IMR-90 (cell line): ENCODE data around the gene LYPD6. TPM values are rescaled to one million over a fixed set of nuclear protein-coding genes. Genes with fewer than 3 reads are reported as not detected.

Experiments
- ATAC-seq: fragments of 200-7000 bp; cut with Tn5 transposase; 2 replicates; pipeline ENCODE4 v1.9.1; 2020; ENCODE audit warnings: low read depth, mild to moderate bottlenecking, moderate library complexity
- BruUV-seq: library from RNA; stranded (reverse); fragments of 400-500 nt; replicated peaks from 2 replicates; lab custom pipeline; 2021; lab: Mats Ljungman, UMichigan
- CTCF ChIA-PET: fragments of 300-600 bp; formaldehyde crosslinking; extraction: SDS; loops from one replicate; lab custom pipeline; 2021; ENCODE audit warnings: antibody characterized with exemption; lab: Yijun Ruan, JAX
- POLR2A ChIA-PET: fragments of 300-600 bp; sonication (Branson Sonifier 250); formaldehyde crosslinking; loops from one replicate; lab custom pipeline; 2022; ENCODE audit warnings: antibody characterized with exemption; ENCODE audit not compliant: unreplicated experiment; lab: Charles Lee
- DNase-seq: peaks from one replicate; pipeline ENCODE4 v3.0.0; 2013
- H2AFZ ChIP-seq: replicated peaks from 2 replicates; pipeline ENCODE3; 2013; ENCODE audit warnings: low read length, mild to moderate bottlenecking; ENCODE audit not compliant: poor library complexity
- H2AK5ac ChIP-seq: 2 replicates; pipeline ENCODE4 v1.6.1; 2013; ENCODE audit warnings: low read depth, low read length, inconsistent platforms
- H2AK9ac ChIP-seq: replicated peaks from 2 replicates; pipeline ENCODE3; 2013; ENCODE audit warnings: mild to moderate bottlenecking, low read depth, low read length, moderate library complexity; ENCODE audit not compliant: poor library complexity
- H2BK120ac ChIP-seq: 2 replicates; pipeline ENCODE4 v1.6.1; 2013; ENCODE audit warnings: low read depth, low read length, inconsistent platforms
- H2BK15ac ChIP-seq: 3 replicates; pipeline ENCODE4 v1.6.1; 2013; ENCODE audit warnings: low read depth, low read length, inconsistent platforms
- H2BK20ac ChIP-seq: 2 replicates; pipeline ENCODE4 v1.6.1; 2013; ENCODE audit warnings: low read depth, mild to moderate bottlenecking, inconsistent platforms, low read length, moderate library complexity
- H2BK5ac ChIP-seq: 2 replicates; pipeline ENCODE4 v1.6.1; 2013; ENCODE audit warnings: mild to moderate bottlenecking, low read depth, low read length, inconsistent platforms; ENCODE audit not compliant: poor library complexity, severe bottlenecking
- H3K14ac ChIP-seq: replicated peaks from 2 replicates; pipeline ENCODE4 v1.6.1; 2013; ENCODE audit warnings: low read depth, low read length, inconsistent platforms
- H3K18ac ChIP-seq: 2 replicates; pipeline ENCODE4 v1.6.1; 2013; ENCODE audit warnings: low read depth, low read length, control low read depth
- H3K23ac ChIP-seq: 2 replicates; pipeline ENCODE4 v1.6.1; 2013; ENCODE audit warnings: low read depth, low read length, inconsistent platforms
- H3K27ac ChIP-seq: 2 replicates; pipeline ENCODE4 v1.5.1; 2013; ENCODE audit warnings: mild to moderate bottlenecking, control low read depth, low read length; ENCODE audit not compliant: insufficient read depth
- H3K27me3 ChIP-seq: 2 replicates; pipeline ENCODE4 v1.6.1; 2013; ENCODE audit warnings: low read length; ENCODE audit not compliant: control insufficient read depth, insufficient read depth
- H3K36me3 ChIP-seq: 2 replicates; pipeline ENCODE4 v1.6.1; 2013; ENCODE audit warnings: low read length, mixed read lengths; ENCODE audit not compliant: control insufficient read depth, insufficient read depth
- H3K4ac ChIP-seq: 2 replicates; pipeline ENCODE4 v1.6.1; 2013; ENCODE audit warnings: low read depth, low read length, inconsistent platforms
- H3K4me1 ChIP-seq: 2 replicates; pipeline ENCODE4 v1.6.1; 2013; ENCODE audit warnings: low read length, mixed read lengths; ENCODE audit not compliant: control insufficient read depth, insufficient read depth
- H3K4me2 ChIP-seq: 2 replicates; pipeline ENCODE4 v1.6.1; 2013; ENCODE audit warnings: low read depth, mild to moderate bottlenecking, control low read depth, low read length, moderate library complexity
- H3K4me3 ChIP-seq: 2 replicates; pipeline ENCODE4 v1.5.1; 2013; ENCODE audit warnings: low read depth, mild to moderate bottlenecking, control low read depth, low read length, moderate library complexity; ENCODE audit not compliant: insufficient read depth
- H3K56ac ChIP-seq: 2 replicates; pipeline ENCODE4 v1.6.1; 2013; ENCODE audit warnings: low read length, inconsistent platforms; ENCODE audit not compliant: insufficient read depth; ENCODE audit errors: extremely low read depth
- H3K79me1 ChIP-seq, 2 experiments: 2 replicates each; pipeline ENCODE4 v1.6.1; 2013; ENCODE audit warnings: low read length in 2 of 2, inconsistent platforms in 1 of 2, low read depth in 1 of 2
- H3K9ac ChIP-seq: 2 replicates; pipeline ENCODE4 v1.6.1; 2013; ENCODE audit warnings: low read depth, low read length, control low read depth
- H3K9me1 ChIP-seq: 2 replicates; pipeline ENCODE4 v1.6.1; 2013; ENCODE audit warnings: low read length, inconsistent platforms; ENCODE audit not compliant: insufficient read depth
- H3K9me3 ChIP-seq: 2 replicates; pipeline ENCODE4 v1.6.1; 2013; ENCODE audit warnings: low read length; ENCODE audit not compliant: control insufficient read depth, insufficient read depth
- H4K20me1 ChIP-seq: 2 replicates; pipeline ENCODE4 v1.6.1; 2013; ENCODE audit warnings: low read length, inconsistent platforms; ENCODE audit not compliant: insufficient read depth
- H4K5ac ChIP-seq: 2 replicates; pipeline ENCODE4 v1.6.1; 2013; ENCODE audit warnings: mild to moderate bottlenecking, low read depth, low read length, control low read depth
- H4K8ac ChIP-seq, 2 experiments: 2 replicates each; pipeline ENCODE4 v1.6.1; 2013; ENCODE audit warnings: low read depth in 2 of 2, low read length in 2 of 2, control low read depth in 1 of 2, inconsistent platforms in 1 of 2
- H4K91ac ChIP-seq: 2 replicates; pipeline ENCODE4 v1.6.1; 2013; ENCODE audit warnings: low read depth, low read length, inconsistent platforms; ENCODE audit not compliant: insufficient read depth
- BHLHE40 ChIP-seq: fragments of 150-350 bp; IDR thresholded peaks from 2 replicates; pipeline ENCODE4 v1.6.1; 2016; ENCODE audit warnings: mild to moderate bottlenecking, low read depth, low read length
- CEBPB ChIP-seq: IDR thresholded peaks from 2 replicates; pipeline ENCODE4 v1.6.1; 2012; ENCODE audit warnings: low read depth, low read length, improper control_type of control experiment
- CHD1 ChIP-seq: IDR thresholded peaks from 2 replicates; pipeline ENCODE4 v1.6.1; 2012; ENCODE audit warnings: low read depth, low read length, improper control_type of control experiment
- FOS ChIP-seq: fragments of 150-350 bp; IDR thresholded peaks from 2 replicates; pipeline ENCODE4 v1.6.1; 2016; ENCODE audit warnings: low read depth, low read length
- MAFK ChIP-seq: IDR thresholded peaks from 2 replicates; pipeline ENCODE4 v1.6.1; 2012; ENCODE audit warnings: low read depth, low read length, improper control_type of control experiment
- MXI1 ChIP-seq: IDR thresholded peaks from 2 replicates; pipeline ENCODE4 v1.6.1; 2012; ENCODE audit warnings: low read depth, mild to moderate bottlenecking, low read length, moderate library complexity, borderline replicate concordance
- NFE2L2 ChIP-seq: fragments of 150-350 bp; IDR thresholded peaks from 2 replicates; pipeline ENCODE4 v1.6.1; 2016; ENCODE audit warnings: low read depth, mild to moderate bottlenecking, low read length
- POLR2A ChIP-seq: IDR thresholded peaks from 2 replicates; pipeline ENCODE4 v1.6.1; 2012; ENCODE audit warnings: mild to moderate bottlenecking, low read depth, low read length
- RAD21 ChIP-seq: IDR thresholded peaks from 2 replicates; pipeline ENCODE4 v1.6.1; 2012; ENCODE audit warnings: low read length, improper control_type of control experiment
- RCOR1 ChIP-seq: IDR thresholded peaks from 2 replicates; pipeline ENCODE4 v1.6.1; 2012; ENCODE audit warnings: mild to moderate bottlenecking, low read length, improper control_type of control experiment; ENCODE audit not compliant: insufficient replicate concordance
- SMC3 ChIP-seq: fragments of 150-350 bp; IDR thresholded peaks from 2 replicates; pipeline ENCODE4 v1.6.1; 2016; ENCODE audit warnings: low read depth, mild to moderate bottlenecking, antibody characterized with exemption, low read length, moderate library complexity
- WGBS, 2 experiments: methylation state at CpG; one replicate each; pipeline versions ENCODE4 v1.1.5 to v1.1.7; 2013; ENCODE audit warnings: missing lambda C conversion rate in 2 of 2; ENCODE audit not compliant: insufficient read length in 1 of 2; ENCODE audit errors: extremely low coverage in 2 of 2; 5-methylcytosine and 5-hydroxymethylcytosine counted together
- dilution Hi-C: fragments of 300-500 bp; cut with HindIII; formaldehyde crosslinking; loops from one replicate; pipeline ENCODE4 v1.14.3; 2018; ENCODE audit warnings: low sequenced_read_pairs; ENCODE audit not compliant: unreplicated experiment
- in situ Hi-C: fragments of 300-500 bp; cut with MboI; formaldehyde crosslinking; loops from 3 replicates; pipeline ENCODE4 v1.14.3; 2019; ENCODE audit warnings: low sequenced_read_pairs, inconsistent platforms, mixed read lengths
- intact Hi-C: fragments of 100-400 bp; cut with micrococcal nuclease; formaldehyde crosslinking; loops from 2 replicates; pipeline ENCODE4 v1.10.0; 2022
- polyA plus RNA-seq, 3 experiments: library from polyadenylated mRNA; depleted of rRNA; stranded (reverse); fragments of >200 nt; gene quantifications; 2 replicates each; pipeline ENCODE4 v1.2.3, GENCODE V29; 2012; ENCODE audit warnings: low replicate concordance in 1 of 3
- total RNA-seq: library from RNA; depleted of rRNA; stranded (reverse); fragments of >200 nt; gene quantifications from 2 replicates; pipeline ENCODE4 v1.2.3, GENCODE V29; 2012
- TF ChIP-seq, protein P1 (sequence below): conservative IDR thresholded peaks from 2 replicates; pipeline ENCODE4 v1.5.1; 2012; ENCODE audit warnings: mild to moderate bottlenecking, low read depth, low read length, improper control_type of control experiment
- TF ChIP-seq, protein P2 (sequence below): fragments of 150-350 bp; IDR thresholded peaks from 2 replicates; pipeline ENCODE4 v1.6.1; 2017; ENCODE audit warnings: mild to moderate bottlenecking, antibody characterized with exemption, low read length, low read depth
- TF ChIP-seq, protein P3 (sequence below): fragments of 150-350 bp; IDR thresholded peaks from 2 replicates; pipeline ENCODE4 v1.6.1; 2016; ENCODE audit warnings: low read depth, mild to moderate bottlenecking, low read length, moderate library complexity, borderline replicate concordance

Gene LYPD6
- total and polyA plus RNA-seq, 2 of the 4 experiments (the other 2 are of a cell fraction) = 0.87 to 0.90 TPM

- 60% methylated on average over 1 of the region's 32 CpGs; no CpG with 5 or more reads in 1 of the 2 experiments for WGBS, 2 experiments
- no peak overlapping the region for H3K18ac ChIP-seq
- H4K20me1 ChIP-seq = no peaks in the 10 kb centered on the region
- CTCF ChIA-PET = interaction anchor here (0.7 kb wide), 1 partner anchor 9 kb away, joined by 3 read pairs; no protein-coding TSS in a partner anchor
- no peak overlapping the region for H2BK20ac ChIP-seq
- no peak overlapping the region for H3K4ac ChIP-seq
- no peaks in the 10 kb centered on the region for H3K79me1 ChIP-seq
- H3K9ac ChIP-seq = no peak overlapping the region
- H3K27me3 ChIP-seq = peaks cover 14% of the 10 kb centered on the region
- H2AK5ac ChIP-seq = no peak overlapping the region
- H2BK15ac ChIP-seq = no peak overlapping the region
- H3K4me1 ChIP-seq = 0 out of 2 replicates have a peak, but pooled peaks cover 3% of the 10 kb centered on the region
- H2BK5ac ChIP-seq = no peak overlapping the region
- H3K4me3 ChIP-seq = peak overlapping the region; percentile 20
- H3K23ac ChIP-seq = no peak overlapping the region
- TF ChIP-seq, protein P1, sequence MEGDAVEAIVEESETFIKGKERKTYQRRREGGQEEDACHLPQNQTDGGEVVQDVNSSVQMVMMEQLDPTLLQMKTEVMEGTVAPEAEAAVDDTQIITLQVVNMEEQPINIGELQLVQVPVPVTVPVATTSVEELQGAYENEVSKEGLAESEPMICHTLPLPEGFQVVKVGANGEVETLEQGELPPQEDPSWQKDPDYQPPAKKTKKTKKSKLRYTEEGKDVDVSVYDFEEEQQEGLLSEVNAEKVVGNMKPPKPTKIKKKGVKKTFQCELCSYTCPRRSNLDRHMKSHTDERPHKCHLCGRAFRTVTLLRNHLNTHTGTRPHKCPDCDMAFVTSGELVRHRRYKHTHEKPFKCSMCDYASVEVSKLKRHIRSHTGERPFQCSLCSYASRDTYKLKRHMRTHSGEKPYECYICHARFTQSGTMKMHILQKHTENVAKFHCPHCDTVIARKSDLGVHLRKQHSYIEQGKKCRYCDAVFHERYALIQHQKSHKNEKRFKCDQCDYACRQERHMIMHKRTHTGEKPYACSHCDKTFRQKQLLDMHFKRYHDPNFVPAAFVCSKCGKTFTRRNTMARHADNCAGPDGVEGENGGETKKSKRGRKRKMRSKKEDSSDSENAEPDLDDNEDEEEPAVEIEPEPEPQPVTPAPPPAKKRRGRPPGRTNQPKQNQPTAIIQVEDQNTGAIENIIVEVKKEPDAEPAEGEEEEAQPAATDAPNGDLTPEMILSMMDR = no peak
- TF ChIP-seq MXI1 (no peak), RAD21 (no peak), RCOR1 (no peak), POLR2A (no peak), SMC3 (no peak), CHD1 (no peak), FOS (no peak), MAFK (no peak), BHLHE40 (no peak), NFE2L2 (no peak), CEBPB (no peak)
- TF ChIP-seq, protein P2, sequence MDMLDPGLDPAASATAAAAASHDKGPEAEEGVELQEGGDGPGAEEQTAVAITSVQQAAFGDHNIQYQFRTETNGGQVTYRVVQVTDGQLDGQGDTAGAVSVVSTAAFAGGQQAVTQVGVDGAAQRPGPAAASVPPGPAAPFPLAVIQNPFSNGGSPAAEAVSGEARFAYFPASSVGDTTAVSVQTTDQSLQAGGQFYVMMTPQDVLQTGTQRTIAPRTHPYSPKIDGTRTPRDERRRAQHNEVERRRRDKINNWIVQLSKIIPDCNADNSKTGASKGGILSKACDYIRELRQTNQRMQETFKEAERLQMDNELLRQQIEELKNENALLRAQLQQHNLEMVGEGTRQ = no peak
- TF ChIP-seq, protein P3, sequence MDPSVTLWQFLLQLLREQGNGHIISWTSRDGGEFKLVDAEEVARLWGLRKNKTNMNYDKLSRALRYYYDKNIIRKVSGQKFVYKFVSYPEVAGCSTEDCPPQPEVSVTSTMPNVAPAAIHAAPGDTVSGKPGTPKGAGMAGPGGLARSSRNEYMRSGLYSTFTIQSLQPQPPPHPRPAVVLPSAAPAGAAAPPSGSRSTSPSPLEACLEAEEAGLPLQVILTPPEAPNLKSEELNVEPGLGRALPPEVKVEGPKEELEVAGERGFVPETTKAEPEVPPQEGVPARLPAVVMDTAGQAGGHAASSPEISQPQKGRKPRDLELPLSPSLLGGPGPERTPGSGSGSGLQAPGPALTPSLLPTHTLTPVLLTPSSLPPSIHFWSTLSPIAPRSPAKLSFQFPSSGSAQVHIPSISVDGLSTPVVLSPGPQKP = no peak
- BruUV-seq = no TSS peak
- H4K91ac ChIP-seq = no peak overlapping the region
- no peaks in the 10 kb centered on the region for H3K9me1 ChIP-seq
- H3K14ac ChIP-seq = no peak overlapping the region
- H2AK9ac ChIP-seq = peak overlapping the region; percentile 9
- no peak overlapping the region for H3K56ac ChIP-seq
- no peaks in the 10 kb centered on the region for H3K36me3 ChIP-seq
- H2BK120ac ChIP-seq = no peak overlapping the region
- peak overlapping the region; percentile 97 for H2AFZ ChIP-seq
- DNase-seq (peak; percentile 7), ATAC-seq (peak; percentile 3; the same call in 1 of the 2 replicates)
- H4K8ac ChIP-seq = no peak overlapping the region
- POLR2A ChIA-PET = no interaction called here
- no peak overlapping the region for H3K27ac ChIP-seq
- in situ Hi-C loops = no loop called here
- H4K5ac ChIP-seq = no peak overlapping the region
- H3K4me2 ChIP-seq = peak overlapping the region; percentile 74
- intact Hi-C loops = loop anchor here (5.0 kb wide), 1 partner anchor 233 kb away; no protein-coding TSS in a partner anchor
- dilution Hi-C loops = no loop called here
- H3K9me3 ChIP-seq = no peaks in the 10 kb centered on the region
Measured at GRCh38 chr2:149329489-149330126, 779 bp upstream of the LYPD6 start.
